ENCODE data around the gene SHANK3.

GRCh38 chr22:50670513-50670912, 2.1 kb upstream of the SHANK3 start:
- TF ChIP-seq POLR2AphosphoS5 (IDR thresholded peaks at IDR 0.05; ENCODE audit: low read depth, low read length) (no peak), CTCF (IDR thresholded peaks at IDR 0.05) (no peak), MAX (IDR thresholded peaks at IDR 0.05; ENCODE audit: low read depth) (no peak)
